ENCODE measurements around the gene KIF14.

DNA sequence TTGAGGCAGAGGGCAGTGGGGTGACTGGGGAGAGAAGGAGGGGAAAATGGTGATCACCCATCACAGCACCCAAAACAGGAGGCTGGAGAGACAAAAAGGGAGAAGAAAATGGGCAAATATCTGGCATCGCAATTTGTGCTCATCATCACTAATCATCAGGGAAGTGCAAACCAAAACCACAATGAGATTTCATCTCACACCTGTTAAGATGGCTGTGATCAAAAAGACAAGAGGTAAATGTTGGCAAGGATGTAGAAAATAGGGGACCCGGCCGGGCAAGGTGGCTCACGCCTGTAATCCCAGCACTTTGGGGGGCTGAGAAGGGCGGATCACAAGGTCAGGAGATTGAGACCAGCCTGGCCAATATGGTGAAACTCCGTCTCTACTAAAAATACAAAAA lies 74.0 kb downstream of the KIF14 start:
- TF ChIP-seq EZH2 (IDR thresholded peaks at IDR 0.05; ENCODE audit: borderline replicate concordance), result no peak
- TF ChIP-seq, protein P1, sequence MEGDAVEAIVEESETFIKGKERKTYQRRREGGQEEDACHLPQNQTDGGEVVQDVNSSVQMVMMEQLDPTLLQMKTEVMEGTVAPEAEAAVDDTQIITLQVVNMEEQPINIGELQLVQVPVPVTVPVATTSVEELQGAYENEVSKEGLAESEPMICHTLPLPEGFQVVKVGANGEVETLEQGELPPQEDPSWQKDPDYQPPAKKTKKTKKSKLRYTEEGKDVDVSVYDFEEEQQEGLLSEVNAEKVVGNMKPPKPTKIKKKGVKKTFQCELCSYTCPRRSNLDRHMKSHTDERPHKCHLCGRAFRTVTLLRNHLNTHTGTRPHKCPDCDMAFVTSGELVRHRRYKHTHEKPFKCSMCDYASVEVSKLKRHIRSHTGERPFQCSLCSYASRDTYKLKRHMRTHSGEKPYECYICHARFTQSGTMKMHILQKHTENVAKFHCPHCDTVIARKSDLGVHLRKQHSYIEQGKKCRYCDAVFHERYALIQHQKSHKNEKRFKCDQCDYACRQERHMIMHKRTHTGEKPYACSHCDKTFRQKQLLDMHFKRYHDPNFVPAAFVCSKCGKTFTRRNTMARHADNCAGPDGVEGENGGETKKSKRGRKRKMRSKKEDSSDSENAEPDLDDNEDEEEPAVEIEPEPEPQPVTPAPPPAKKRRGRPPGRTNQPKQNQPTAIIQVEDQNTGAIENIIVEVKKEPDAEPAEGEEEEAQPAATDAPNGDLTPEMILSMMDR (IDR thresholded peaks at IDR 0.05; ENCODE audit: poor library complexity), result no peak

Measured in hepatocyte (in vitro differentiated cells).